NCI-H748 (cell line): ENCODE data around the gene TEDC2.
A peak's percentile ranks its signal among the peaks of the same experiment; 100 is the strongest.
"Not testable (repeated sequence)": the region's sequence is repeated elsewhere in the genome, so short reads cannot be mapped to it uniquely, and the experiment has no call there.

Experiments used
- DNase-seq: peaks from one replicate; lab custom pipeline; 2025; ENCODE audit not compliant: unreplicated experiment; lab: John Stamatoyannopoulos, UW

Gene TEDC2

GRCh38 chr16:2475413-2476344, 15.8 kb downstream of the TEDC2 start:
- peak; percentile 38 for DNase-seq

- DNase-seq: no peak
Observed at GRCh38 chr16:2476345-2476720, 16.4 kb downstream of the TEDC2 start.

- no peak for DNase-seq
Observed at GRCh38 chr16:2476741-2477140, 16.8 kb downstream of the TEDC2 start.

GRCh38 chr16:2477327-2477726, 17.4 kb downstream of the TEDC2 start:
- DNase-seq: no peak

- peak; percentile 24 for DNase-seq
Observed at GRCh38 chr16:2478279-2478678, 18.4 kb downstream of the TEDC2 start.

GRCh38 chr16:2479996-2480395, 20.1 kb downstream of the TEDC2 start:
- not testable (repeated sequence) for DNase-seq

- DNase-seq: no peak
Observed at GRCh38 chr16:2480948-2481347, 21.0 kb downstream of the TEDC2 start.

GRCh38 chr16:2481676-2482075, 21.8 kb downstream of the TEDC2 start:
- DNase-seq: no peak

GRCh38 chr16:2482249-2482648, 22.3 kb downstream of the TEDC2 start:
- DNase-seq: no peak

- DNase-seq: no peak
Observed at GRCh38 chr16:2482708-2483534, 23.0 kb downstream of the TEDC2 start.

GRCh38 chr16:2483939-2484897, 24.3 kb downstream of the TEDC2 start:
- DNase-seq: no peak

- DNase-seq: no peak
Observed at GRCh38 chr16:2484898-2485508, 25.1 kb downstream of the TEDC2 start.

- no peak for DNase-seq
Observed at GRCh38 chr16:2485811-2486507, 26.1 kb downstream of the TEDC2 start.

GRCh38 chr16:2486645-2487516, 27.0 kb downstream of the TEDC2 start:
- DNase-seq: no peak

- no peak for DNase-seq
Observed at GRCh38 chr16:2487517-2487842, 27.6 kb downstream of the TEDC2 start.

- no peak for DNase-seq
Observed at GRCh38 chr16:2487903-2488531, 28.1 kb downstream of the TEDC2 start.

GRCh38 chr16:2489581-2489980, 29.7 kb downstream of the TEDC2 start:
- DNase-seq: no peak
